A375 (cell line): ENCODE results near the gene MNS1. TPM values are rescaled to one million over a fixed set of nuclear protein-coding genes. Genes with fewer than 3 reads are reported as not detected.

ENCODE experiments used
- total RNA-seq: library from RNA; depleted of rRNA; stranded (reverse); fragments of >200 nt; shearing (Covaris generic); gene quantifications from 2 replicates; pipeline ENCODE4 v1.2.3, GENCODE V29; 2014; rRNA removed

The MNS1 gene
- total RNA-seq, result 6.6 and 8.3 TPM in 2 replicates

GRCh38 chr15:56464893-56465520 lies at the start of gene MNS1:
MNS1 (minus strand) TSS chr15:56465137; CDS start chr15:56464972, 165 bp downstream.

Other genes with a start within 250 kb of the MNS1 start
- gene RFX7, start 221.3 kb downstream of the MNS1 start, total RNA-seq, result 3.7 and 5.4 TPM in 2 replicates
- 3.8 and 5.2 TPM in 2 replicates for gene TEX9, start 99.7 kb downstream of the MNS1 start, total RNA-seq